ENCODE data around the gene PPM1H. TPM values are rescaled to one million over a fixed set of nuclear protein-coding genes. Genes with fewer than 3 reads are reported as not detected.

Gene PPM1H
- total and polyA plus RNA-seq, 2 of the 8 experiments (the other 6 are each of a cell fraction or from before 2014, with no cell fraction given): 16.4 to 36.1 TPM

GRCh38 chr12:62817556-62818271, 117.2 kb downstream of the PPM1H start (continued):
- TF ChIP-seq TAF1 (IDR thresholded peaks at IDR 0.05; ENCODE audit: low read depth, low read length) (no peak), SIRT6 (IDR thresholded peaks at IDR 0.05; ENCODE audit: low read length) (no peak), CEBPB (IDR thresholded peaks at IDR 0.05; ENCODE audit: low read depth, low read length) (no peak), FOSL1 (IDR thresholded peaks at IDR 0.05; ENCODE audit: insufficient read depth, low read depth, low read length) (no peak), POLR2A (IDR thresholded peaks at IDR 0.05; ENCODE audit: control extremely low read depth in 1 of 2, low read depth in 2 of 2, low read length in 2 of 2) (no peak)
